ENCODE measurements around the gene FRAS1.

Gene FRAS1

DNA sequence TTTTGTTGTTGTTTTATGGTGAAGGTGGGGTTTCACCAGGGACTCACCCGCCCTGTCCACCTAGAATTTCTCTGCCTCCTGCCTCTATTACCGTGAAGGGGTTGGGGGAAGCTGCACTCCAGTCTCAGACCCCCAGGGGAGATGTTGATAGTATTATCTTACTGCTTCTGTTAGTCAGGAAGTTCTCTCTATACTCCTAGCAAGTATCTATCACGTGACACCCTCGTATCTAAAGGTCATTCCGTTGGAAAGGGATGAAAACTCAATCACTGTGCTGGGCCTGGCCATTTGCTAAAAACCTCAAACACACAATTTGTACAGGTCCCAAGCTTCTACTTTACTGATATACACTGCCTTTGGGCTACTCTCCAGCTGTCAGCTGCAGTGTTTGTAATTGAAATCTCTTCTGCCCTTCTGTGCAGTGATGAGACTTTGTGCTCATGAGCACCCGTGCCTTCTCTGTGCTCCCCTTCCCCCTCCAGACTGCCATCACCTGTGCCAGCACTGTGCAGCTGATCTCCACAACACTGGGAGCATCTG is 306.0 kb downstream of the FRAS1 start:
- peaks cover 4% of the 10 kb centered on the region for H3K36me3 Mint-ChIP-seq (ENCODE audit: low read depth)
- no peak overlapping the region for H3K4me3 Mint-ChIP-seq
- H3K4me1 Mint-ChIP-seq = peaks cover 23% of the 10 kb centered on the region
- peak overlapping the region; percentile 49 for H3K27ac Mint-ChIP-seq
- TF ChIP-seq, protein P1, sequence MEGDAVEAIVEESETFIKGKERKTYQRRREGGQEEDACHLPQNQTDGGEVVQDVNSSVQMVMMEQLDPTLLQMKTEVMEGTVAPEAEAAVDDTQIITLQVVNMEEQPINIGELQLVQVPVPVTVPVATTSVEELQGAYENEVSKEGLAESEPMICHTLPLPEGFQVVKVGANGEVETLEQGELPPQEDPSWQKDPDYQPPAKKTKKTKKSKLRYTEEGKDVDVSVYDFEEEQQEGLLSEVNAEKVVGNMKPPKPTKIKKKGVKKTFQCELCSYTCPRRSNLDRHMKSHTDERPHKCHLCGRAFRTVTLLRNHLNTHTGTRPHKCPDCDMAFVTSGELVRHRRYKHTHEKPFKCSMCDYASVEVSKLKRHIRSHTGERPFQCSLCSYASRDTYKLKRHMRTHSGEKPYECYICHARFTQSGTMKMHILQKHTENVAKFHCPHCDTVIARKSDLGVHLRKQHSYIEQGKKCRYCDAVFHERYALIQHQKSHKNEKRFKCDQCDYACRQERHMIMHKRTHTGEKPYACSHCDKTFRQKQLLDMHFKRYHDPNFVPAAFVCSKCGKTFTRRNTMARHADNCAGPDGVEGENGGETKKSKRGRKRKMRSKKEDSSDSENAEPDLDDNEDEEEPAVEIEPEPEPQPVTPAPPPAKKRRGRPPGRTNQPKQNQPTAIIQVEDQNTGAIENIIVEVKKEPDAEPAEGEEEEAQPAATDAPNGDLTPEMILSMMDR (IDR thresholded peaks at IDR 0.05) = no peak
- no peaks in the 10 kb centered on the region for H3K9me3 Mint-ChIP-seq
- DNase-seq = no peak
- no peaks in the 10 kb centered on the region for H3K27me3 Mint-ChIP-seq (ENCODE audit: low read depth, poor library complexity)

DNA sequence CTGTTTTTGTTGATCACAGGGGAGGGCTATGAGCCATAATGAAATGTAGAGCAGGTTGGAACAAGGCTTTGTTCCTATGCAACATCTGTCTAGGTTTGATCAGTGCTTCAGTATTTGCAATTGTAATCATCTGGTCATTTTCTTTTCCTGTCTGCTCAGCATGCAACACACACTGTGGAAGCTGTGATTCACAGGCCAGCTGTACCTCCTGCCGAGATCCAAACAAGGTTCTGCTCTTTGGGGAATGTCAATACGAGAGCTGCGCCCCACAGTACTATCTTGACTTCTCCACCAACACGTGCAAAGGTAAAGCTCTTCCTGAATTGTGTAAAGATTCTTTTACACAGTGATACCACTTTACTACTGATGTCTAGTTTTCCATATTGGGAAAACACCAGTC is 312.6 kb downstream of the FRAS1 start:
- Mint-ChIP-seq H3K36me3 (ENCODE audit: low read depth) (peaks cover 13% of the 10 kb centered on the region), H3K27me3 (ENCODE audit: low read depth, poor library complexity) (no peaks in the 10 kb centered on the region), H3K9me3 (no peaks in the 10 kb centered on the region), H3K27ac (no peak overlapping the region), H3K4me3 (no peak overlapping the region), H3K4me1 (peaks cover 12% of the 10 kb centered on the region)
- DNase-seq = no peak
- TF ChIP-seq, protein P1 (IDR thresholded peaks at IDR 0.05) = no peak

DNA sequence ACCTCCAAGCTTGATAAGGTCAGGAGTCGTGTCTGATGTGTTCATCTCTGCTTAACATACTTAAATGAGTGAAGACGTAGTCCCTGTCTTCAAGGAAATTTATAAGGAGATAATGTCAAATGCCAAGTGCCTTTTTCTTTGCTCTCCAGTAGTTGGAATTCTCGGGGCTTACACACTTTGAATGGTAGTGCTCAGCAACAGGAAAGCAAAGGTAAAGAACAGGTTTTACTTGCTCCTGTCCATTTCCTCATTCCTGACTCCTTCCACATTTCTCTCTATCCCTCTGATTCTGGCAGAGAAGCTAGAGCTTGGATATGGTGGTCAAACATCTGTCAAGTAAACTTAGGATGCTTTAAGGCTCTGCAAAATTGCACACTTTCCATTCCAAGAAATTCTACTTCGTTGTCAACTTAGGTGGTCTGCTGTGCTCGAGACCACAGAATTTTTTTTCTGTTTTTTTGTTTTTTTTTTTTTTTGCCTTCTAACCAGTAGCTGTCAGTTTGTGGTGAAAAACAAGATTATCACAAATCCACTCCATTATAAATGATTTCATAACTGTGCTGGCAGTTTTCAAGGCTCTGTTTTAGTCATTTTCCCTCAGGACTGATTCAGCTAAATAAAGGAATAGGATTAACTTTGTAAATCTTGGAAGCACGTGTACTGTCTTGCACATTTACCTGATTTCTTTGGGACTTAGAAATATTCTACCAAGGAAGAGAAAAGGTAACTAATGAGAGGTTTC is 313.7 kb downstream of the FRAS1 start:
- H3K36me3 Mint-ChIP-seq (ENCODE audit: low read depth) = peaks cover 17% of the 10 kb centered on the region
- TF ChIP-seq, protein P1 (IDR thresholded peaks at IDR 0.05) = no peak
- H3K27me3 Mint-ChIP-seq (ENCODE audit: low read depth, poor library complexity) = no peaks in the 10 kb centered on the region
- no peak overlapping the region for H3K4me3 Mint-ChIP-seq
- DNase-seq = no peak
- peaks cover 18% of the 10 kb centered on the region for H3K4me1 Mint-ChIP-seq
- H3K9me3 Mint-ChIP-seq = no peaks in the 10 kb centered on the region
- no peak overlapping the region for H3K27ac Mint-ChIP-seq

DNA sequence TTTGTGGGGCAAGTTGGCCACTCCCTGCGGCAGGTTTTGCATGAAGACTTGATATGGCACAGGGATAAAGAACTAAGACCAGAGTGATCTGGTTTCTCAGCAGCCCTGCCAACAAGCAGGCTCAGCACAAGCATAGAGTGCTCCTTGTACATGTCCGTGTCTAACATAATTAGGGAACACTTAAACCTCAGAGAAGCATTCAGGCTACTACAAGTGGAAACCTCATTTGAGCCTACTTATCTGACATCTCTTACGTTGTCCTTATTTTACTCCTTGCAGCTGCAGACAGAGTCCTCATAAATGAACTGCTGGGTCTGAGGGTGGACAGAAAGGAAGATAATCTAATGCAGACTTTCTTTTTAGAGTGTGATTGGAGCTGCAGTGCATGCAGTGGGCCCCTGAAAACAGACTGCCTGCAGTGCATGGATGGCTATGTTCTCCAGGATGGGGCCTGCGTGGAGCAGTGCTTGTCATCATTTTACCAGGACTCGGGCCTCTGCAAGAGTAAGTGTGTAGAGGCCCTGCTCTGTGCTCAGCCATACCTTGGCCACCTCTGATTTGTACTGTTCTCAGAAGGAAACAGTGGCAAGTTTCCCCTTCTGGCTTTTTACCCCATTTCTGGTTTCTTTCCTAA is 315.3 kb downstream of the FRAS1 start:
- TF ChIP-seq, protein P1 (IDR thresholded peaks at IDR 0.05) = no peak
- H3K36me3 Mint-ChIP-seq (ENCODE audit: low read depth) = peaks cover 13% of the 10 kb centered on the region
- DNase-seq = no peak
- H3K9me3 Mint-ChIP-seq = no peaks in the 10 kb centered on the region
- H3K27me3 Mint-ChIP-seq (ENCODE audit: low read depth, poor library complexity) = no peaks in the 10 kb centered on the region
- no peak overlapping the region for H3K4me3 Mint-ChIP-seq
- no peak overlapping the region for H3K27ac Mint-ChIP-seq
- peaks cover 18% of the 10 kb centered on the region for H3K4me1 Mint-ChIP-seq

DNA sequence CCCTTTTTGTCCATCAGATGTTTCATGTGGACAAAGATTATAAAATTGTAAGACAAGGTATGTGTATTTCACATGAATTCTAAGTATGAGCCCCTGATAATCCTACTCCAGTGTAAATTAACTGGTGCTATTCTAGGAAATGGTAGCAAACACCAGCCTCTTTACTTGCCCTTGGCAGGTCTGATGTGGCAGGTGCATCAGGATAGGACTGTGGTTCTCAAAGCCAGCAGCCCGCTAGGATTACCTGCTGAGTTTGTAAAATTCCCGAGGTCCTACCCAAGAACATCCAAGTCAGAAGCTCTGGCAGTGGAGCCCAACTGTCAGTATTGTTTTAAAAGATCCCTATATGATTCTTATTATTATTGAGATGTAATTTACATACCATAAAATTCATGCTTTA is 320.4 kb downstream of the FRAS1 start:
- no peaks in the 10 kb centered on the region for H3K9me3 Mint-ChIP-seq
- TF ChIP-seq, protein P1 (IDR thresholded peaks at IDR 0.05) = no peak
- no peak overlapping the region for H3K4me3 Mint-ChIP-seq
- peaks cover 14% of the 10 kb centered on the region for H3K36me3 Mint-ChIP-seq (ENCODE audit: low read depth)
- H3K27me3 Mint-ChIP-seq (ENCODE audit: low read depth, poor library complexity) = no peaks in the 10 kb centered on the region
- H3K4me1 Mint-ChIP-seq = peaks cover 7% of the 10 kb centered on the region
- no peak overlapping the region for H3K27ac Mint-ChIP-seq
- DNase-seq = no peak
